Tibial nerve (tissue), 4 donors: ENCODE data around the gene CCDC88A. TPM values are rescaled to one million over a fixed set of nuclear protein-coding genes. Genes with fewer than 3 reads are reported as not detected.
"Not testable (repeated sequence)": the region's sequence is repeated elsewhere in the genome, so short reads cannot be mapped to it uniquely, and the experiment has no call there.

ENCODE experiments used
- DNase-seq, 2 donors: peaks; one replicate each; pipeline ENCODE4 v3.0.0-alpha.2; 2019; ENCODE audit warnings: low spot score in 2 of 2
- H3K27ac ChIP-seq, 4 donors: fragments of 200-600 bp; sonication (generic) in 3 of 4; one replicate each; pipeline ENCODE4 v1.5.1; 2017 to 2019; ENCODE audit warnings: mild to moderate bottlenecking in 1 of 4
- H3K27me3 ChIP-seq, 2 donors: fragments of 200-600 bp; sonication (generic) in 1 of 2; one replicate each; pipeline versions ENCODE4 v1.5.1 to v1.6.0; 2017 to 2019
- H3K36me3 ChIP-seq, 3 donors: fragments of 200-600 bp; sonication (generic); one replicate each; pipeline ENCODE4 v1.5.1; 2018 to 2019
- H3K4me1 ChIP-seq, 4 donors: fragments of 200-600 bp; sonication (generic) in 3 of 4; one replicate each; pipeline ENCODE4 v1.5.1; 2017 to 2019
- H3K4me3 ChIP-seq, 4 donors: fragments of 200-600 bp; sonication (generic) in 3 of 4; one replicate each; pipeline ENCODE4 v1.5.1; 2017 to 2019; ENCODE audit warnings: mild to moderate bottlenecking in 1 of 4, moderate library complexity in 1 of 4
- H3K9me3 ChIP-seq, 4 donors: fragments of 200-600 bp; sonication (generic) in 3 of 4; one replicate each; pipeline ENCODE4 v1.5.1; 2017 to 2019
- EP300 ChIP-seq, 2 donors: sonication (generic); formaldehyde crosslinking; IDR thresholded peaks; one replicate each; pipeline ENCODE4 v1.6.1; 2017; ENCODE audit warnings: antibody characterized with exemption in 2 of 2, mild to moderate bottlenecking in 1 of 2
- POLR2A ChIP-seq, 2 donors: fragments of 450-650 bp; IDR thresholded peaks; one replicate each; pipeline ENCODE4 v1.6.1; 2017; ENCODE audit warnings: antibody characterized with exemption in 2 of 2, mild to moderate bottlenecking in 2 of 2, moderate library complexity in 2 of 2
- WGBS, 2 donors: methylation state at CpG; one replicate each; pipeline ENCODE4 v1.1.5; 2018; 5-methylcytosine and 5-hydroxymethylcytosine counted together
- total RNA-seq, 4 donors: library from RNA; depleted of rRNA; stranded (reverse); fragments of >200 nt; gene quantifications; one replicate each; pipeline ENCODE4 v1.1.0, GENCODE V29; 2016
- TF ChIP-seq, protein P1 (sequence below), 5 experiments: fragments of 200-600 bp in 3 of 5; fragments of 450-650 bp in 2 of 5; sonication (generic) in 3 of 5; IDR thresholded peaks; one replicate each; pipeline ENCODE4 v1.5.1; 2016 to 2019; ENCODE audit warnings: antibody characterized with exemption in 5 of 5, mild to moderate bottlenecking in 3 of 5, moderate library complexity in 2 of 5

Gene CCDC88A
- total RNA-seq, 4 donors from 2014 or later = 41.0 to 64.7 (median 57.5) TPM

DNA sequence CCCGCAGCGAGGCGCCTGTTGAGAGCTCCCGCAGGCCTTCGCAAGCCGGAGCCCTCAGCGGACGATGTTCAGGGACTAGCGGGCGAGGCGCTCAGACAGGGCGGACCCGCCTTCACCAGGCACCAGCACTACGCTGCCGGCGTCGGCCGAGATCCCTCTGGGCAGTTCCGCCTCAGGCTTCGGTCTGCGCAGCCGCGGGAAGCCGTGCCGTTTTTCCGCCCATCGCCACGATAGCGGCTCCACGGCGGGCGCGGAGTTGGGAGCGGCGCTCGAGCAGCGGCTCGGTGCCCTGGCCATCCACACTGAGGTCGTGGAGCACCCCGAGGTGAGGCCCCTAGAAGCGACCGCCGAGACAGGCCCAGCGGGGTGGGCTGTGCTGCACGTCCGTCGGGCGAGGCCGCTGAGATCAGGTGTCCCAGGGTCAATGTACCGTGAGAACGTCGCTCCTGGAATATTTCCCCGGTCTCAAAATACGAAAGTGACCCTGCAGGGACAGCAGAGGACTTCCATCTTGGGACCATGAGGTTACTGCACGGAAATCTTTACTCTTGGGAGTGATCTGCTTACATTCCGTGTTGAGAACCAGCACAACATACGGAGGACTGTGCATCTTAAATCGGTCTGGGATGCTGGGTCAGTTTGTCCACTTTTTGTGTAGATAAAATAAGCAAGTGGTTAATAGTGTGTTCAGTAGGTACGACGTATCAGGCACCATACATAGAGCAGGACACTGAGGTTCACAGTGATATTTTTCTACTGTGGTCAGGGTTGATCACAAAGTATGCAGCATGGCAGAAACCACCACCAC is 137.3 kb downstream of the CCDC88A start:
- H3K9me3 ChIP-seq = no peaks in the 10 kb centered on the region
- no peaks in the 10 kb centered on the region for H3K27me3 ChIP-seq
- WGBS, 2 donors = 3 to 5% methylated on average over 44 to 46 of the region's 60 CpGs
- DNase-seq = peak; percentile 62 to 67
- peak overlapping the region; percentile 68 to 86 (median 75) for H3K4me3 ChIP-seq
- H3K4me1 ChIP-seq = peaks cover 0 to 14% (median 3%) of the 10 kb centered on the region in 4 donors
- peaks cover 0 to 7% (median 0%) of the 10 kb centered on the region in 3 donors for H3K36me3 ChIP-seq
- peak overlapping the region; percentile 79 to 94 (median 92) for H3K27ac ChIP-seq
- peak in 1 of 2 donors; percentile 38 for TF ChIP-seq POLR2A (IDR thresholded peaks at IDR 0.05)
- peak in 1 of 2 donors; percentile 84 for TF ChIP-seq EP300 (IDR thresholded peaks at IDR 0.05)
- TF ChIP-seq, protein P1, sequence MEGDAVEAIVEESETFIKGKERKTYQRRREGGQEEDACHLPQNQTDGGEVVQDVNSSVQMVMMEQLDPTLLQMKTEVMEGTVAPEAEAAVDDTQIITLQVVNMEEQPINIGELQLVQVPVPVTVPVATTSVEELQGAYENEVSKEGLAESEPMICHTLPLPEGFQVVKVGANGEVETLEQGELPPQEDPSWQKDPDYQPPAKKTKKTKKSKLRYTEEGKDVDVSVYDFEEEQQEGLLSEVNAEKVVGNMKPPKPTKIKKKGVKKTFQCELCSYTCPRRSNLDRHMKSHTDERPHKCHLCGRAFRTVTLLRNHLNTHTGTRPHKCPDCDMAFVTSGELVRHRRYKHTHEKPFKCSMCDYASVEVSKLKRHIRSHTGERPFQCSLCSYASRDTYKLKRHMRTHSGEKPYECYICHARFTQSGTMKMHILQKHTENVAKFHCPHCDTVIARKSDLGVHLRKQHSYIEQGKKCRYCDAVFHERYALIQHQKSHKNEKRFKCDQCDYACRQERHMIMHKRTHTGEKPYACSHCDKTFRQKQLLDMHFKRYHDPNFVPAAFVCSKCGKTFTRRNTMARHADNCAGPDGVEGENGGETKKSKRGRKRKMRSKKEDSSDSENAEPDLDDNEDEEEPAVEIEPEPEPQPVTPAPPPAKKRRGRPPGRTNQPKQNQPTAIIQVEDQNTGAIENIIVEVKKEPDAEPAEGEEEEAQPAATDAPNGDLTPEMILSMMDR (IDR thresholded peaks at IDR 0.05) = peak in 1 of 5 experiments; percentile 32

DNA sequence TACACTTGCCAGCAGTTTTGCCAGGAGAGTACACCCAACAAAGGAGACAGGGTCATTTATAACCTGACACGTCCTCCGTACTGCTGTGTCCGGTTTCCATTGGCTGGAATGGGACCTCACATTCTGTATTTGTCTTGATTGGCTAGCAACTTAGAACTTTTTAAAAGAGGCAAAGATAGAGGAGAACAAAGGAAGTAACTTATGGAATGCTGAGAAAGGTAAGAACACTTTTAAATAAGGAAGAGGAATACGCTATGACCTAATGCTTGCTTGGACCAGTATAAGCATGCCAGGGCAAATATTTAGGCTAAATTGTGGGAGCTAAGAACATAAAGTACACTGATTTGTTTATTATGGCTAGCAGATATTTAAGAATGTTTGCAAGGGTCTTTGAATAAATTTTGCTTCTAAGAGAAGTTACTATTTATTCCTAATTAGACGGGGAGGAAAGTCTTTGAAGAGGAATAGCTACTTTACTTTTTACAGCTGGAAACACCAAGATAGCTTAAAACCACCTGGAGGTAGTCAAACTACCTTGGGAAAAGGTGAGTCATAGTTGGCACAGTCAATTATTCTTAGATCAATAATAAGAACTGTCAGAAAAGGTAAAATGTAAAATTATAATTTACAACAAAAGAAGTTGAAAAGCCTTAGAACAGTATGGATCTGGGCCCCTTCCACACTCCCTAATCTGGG is 138.7 kb downstream of the CCDC88A start:
- H3K9me3 ChIP-seq, H3K27me3 ChIP-seq, H3K4me3 ChIP-seq, H3K36me3 ChIP-seq, H3K27ac ChIP-seq, DNase-seq: not testable (repeated sequence)
- 94 to 96% methylated on average over 5 of the region's 5 CpGs for WGBS, 2 donors
- H3K4me1 ChIP-seq = peaks cover 0 to 14% (median 3%) of the 10 kb centered on the region in 4 donors

DNA sequence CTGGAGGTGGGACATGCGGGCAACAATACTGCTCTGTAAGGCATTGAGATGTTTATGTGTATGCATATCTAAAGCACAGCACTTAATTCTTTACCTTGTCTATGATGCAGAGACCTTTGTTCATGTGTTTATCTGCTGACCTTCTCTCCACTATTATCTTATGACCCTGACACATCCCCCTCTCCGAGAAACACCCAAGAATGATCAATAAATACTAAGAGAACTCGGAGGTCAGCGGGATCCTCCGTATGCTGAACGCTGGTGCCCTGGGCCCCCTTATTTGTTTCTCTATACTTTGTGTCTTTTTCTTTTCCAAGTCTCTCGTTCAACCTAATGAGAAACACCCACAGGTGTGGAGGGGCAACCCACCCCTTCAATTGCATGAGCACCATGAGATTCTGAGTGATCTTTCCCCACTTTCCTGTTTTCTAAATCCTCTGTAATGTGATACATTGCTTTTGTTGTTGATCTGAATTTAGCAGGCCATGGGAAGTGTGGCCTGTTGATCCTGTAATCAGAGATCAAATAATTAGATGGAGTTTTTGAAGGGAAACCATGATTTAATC is 139.7 kb downstream of the CCDC88A start:
- H3K4me3 ChIP-seq, H3K36me3 ChIP-seq, H3K9me3 ChIP-seq, DNase-seq, H3K27ac ChIP-seq, H3K27me3 ChIP-seq: not testable (repeated sequence)
- 54 to 63% methylated on average over 7 of the region's 7 CpGs for WGBS, 2 donors
- H3K4me1 ChIP-seq = peaks cover 0 to 14% (median 3%) of the 10 kb centered on the region in 4 donors

DNA sequence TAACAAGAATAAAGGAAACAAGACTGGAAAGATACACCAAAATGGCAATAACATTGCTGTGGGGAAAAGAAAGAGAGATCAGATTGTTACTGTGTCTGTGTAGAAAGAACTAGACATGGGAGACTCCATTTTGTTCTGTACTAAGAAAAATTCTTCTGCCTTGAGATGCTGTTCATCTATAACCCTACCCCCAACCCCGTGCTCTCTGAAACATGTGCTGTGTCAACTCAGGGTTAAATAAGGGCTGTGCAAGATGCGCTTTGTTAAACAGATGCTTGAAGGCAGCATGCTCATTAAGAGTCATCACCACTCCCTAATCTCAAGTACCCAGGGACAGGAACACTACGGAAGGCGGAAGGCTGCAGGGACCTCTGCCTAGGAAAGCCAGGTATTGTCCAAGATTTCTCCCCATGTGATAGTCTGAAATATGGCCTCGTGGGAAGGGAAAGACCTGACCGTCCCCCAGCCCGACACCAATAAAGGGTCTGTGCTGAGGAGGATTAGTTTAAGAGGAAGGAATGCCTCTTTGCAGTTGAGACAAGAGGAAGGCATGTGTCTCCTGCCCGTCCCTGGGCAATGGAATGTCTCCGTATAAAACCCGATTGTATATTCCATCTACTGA is 140.3 kb downstream of the CCDC88A start:
- peaks cover 0 to 14% (median 3%) of the 10 kb centered on the region in 4 donors for H3K4me1 ChIP-seq
- not testable (repeated sequence) for H3K36me3 ChIP-seq, H3K9me3 ChIP-seq, H3K4me3 ChIP-seq, H3K27ac ChIP-seq, H3K27me3 ChIP-seq, DNase-seq
- 26 to 32% methylated on average over 10 of the region's 10 CpGs for WGBS, 2 donors

DNA sequence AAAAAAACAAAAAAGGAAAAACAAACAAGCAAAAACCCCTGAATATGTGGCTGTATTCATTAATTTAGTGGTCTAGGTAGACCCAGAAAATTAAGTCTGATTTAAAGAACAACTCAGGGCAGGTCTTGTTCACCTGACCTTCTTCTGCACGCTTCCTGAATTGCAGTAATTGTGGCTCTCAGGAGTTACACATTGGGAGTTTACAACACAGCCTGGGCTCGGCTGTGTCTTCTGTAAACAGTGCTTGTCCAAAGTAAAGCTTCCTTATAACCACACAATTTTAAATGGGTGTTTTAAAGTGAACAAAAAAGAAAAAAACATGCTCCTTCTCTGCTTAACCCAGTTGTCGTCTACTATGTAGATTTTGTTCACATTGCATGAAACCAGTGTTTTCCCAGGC is 142.3 kb downstream of the CCDC88A start:
- Histone ChIP-seq H3K4me1 (no peaks in the 10 kb centered on the region), H3K27me3 (no peaks in the 10 kb centered on the region), H3K4me3 (no peak overlapping the region), H3K36me3 (no peaks in the 10 kb centered on the region), H3K9me3 (no peaks in the 10 kb centered on the region), H3K27ac (no peak overlapping the region)
- TF ChIP-seq POLR2A (IDR thresholded peaks at IDR 0.05) = no peak
- TF ChIP-seq EP300 (IDR thresholded peaks at IDR 0.05) = no peak
- TF ChIP-seq, protein P1 (IDR thresholded peaks at IDR 0.05) = no peak
- WGBS, 2 donors = 62 to 68% methylated on average over 3 of the region's 3 CpGs
- DNase-seq = no peak

DNA sequence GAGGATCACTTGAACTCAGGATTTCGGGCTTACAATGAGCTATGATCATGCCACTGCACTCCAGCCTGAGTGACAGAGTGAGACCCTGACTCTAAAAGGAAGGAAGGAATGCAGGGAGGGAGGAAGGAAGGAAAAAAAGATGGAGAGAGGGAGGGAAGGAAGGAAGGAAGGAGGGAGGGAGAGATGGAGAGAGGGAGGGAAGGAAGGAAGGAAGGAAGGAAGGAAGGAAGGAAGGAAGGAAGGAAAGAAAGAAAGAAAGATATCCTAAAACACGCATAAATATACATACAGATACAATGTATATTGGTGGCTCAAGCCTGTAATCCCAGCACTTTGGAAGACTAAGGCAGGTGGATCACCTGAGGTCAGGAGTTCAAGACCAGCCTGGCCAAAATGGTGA is 145.3 kb downstream of the CCDC88A start:
- H3K4me1 ChIP-seq, H3K36me3 ChIP-seq, H3K27ac ChIP-seq, H3K4me3 ChIP-seq, DNase-seq, H3K27me3 ChIP-seq, H3K9me3 ChIP-seq: not testable (repeated sequence)
- WGBS, 2 donors = 88 to 91% methylated on average over 2 of the region's 2 CpGs

DNA sequence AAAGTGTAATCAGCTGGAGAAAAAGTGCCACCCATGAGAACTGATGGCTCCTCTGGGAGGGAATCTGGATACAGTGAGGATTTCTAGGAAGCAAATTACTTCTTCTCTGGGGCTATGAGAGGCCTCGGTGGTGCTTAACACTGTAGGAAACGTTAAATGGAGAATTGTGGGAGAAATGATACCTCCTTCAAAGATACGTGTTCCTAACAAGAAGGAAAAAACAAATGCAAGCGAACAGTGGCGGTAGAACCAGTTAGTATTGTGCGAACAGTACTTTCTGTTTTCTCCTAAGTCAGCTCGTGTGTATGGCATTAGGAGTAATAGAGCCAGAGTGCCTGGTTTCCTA is 150.0 kb downstream of the CCDC88A start:
- WGBS, 2 donors = 43% methylated on average over 7 of the region's 7 CpGs
- H3K27me3 ChIP-seq = no peaks in the 10 kb centered on the region
- H3K27ac ChIP-seq = peak overlapping the region; percentile 77 to 89 (median 82)
- H3K9me3 ChIP-seq = no peaks in the 10 kb centered on the region
- H3K4me3 ChIP-seq = peak overlapping the region; percentile 59 to 69 (median 62)
- TF ChIP-seq POLR2A (IDR thresholded peaks at IDR 0.05) = no peak
- TF ChIP-seq, protein P1 (IDR thresholded peaks at IDR 0.05) = no peak
- TF ChIP-seq EP300 (IDR thresholded peaks at IDR 0.05) = no peak
- H3K4me1 ChIP-seq = peaks cover 0 to 15% (median 12%) of the 10 kb centered on the region in 4 donors
- H3K36me3 ChIP-seq = peaks cover 0 to 27% (median 0%) of the 10 kb centered on the region in 3 donors
- no peak for DNase-seq
